ENCODE measurements around the gene TMEM163.

DNA sequence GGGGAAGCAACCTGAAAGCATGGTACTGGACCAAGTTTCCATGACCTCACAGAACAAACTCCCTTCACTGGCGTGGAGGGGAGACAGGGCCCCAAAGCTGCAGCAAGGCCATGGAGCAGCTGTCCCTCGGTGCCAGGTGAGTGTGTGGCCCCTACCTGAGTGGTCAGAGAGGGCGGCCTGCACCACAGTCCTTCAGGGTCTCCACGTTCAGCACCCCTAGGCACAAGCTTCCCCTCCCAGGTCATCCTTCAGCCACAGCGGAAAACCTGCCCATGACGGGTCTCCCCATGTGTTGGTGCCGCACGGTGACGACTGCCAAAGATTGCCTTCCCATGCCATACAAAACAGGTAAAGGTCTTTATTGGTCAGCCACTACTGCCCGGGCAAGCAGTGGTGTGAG is 263.4 kb downstream of the TMEM163 start:
- TF ChIP-seq, protein P1, sequence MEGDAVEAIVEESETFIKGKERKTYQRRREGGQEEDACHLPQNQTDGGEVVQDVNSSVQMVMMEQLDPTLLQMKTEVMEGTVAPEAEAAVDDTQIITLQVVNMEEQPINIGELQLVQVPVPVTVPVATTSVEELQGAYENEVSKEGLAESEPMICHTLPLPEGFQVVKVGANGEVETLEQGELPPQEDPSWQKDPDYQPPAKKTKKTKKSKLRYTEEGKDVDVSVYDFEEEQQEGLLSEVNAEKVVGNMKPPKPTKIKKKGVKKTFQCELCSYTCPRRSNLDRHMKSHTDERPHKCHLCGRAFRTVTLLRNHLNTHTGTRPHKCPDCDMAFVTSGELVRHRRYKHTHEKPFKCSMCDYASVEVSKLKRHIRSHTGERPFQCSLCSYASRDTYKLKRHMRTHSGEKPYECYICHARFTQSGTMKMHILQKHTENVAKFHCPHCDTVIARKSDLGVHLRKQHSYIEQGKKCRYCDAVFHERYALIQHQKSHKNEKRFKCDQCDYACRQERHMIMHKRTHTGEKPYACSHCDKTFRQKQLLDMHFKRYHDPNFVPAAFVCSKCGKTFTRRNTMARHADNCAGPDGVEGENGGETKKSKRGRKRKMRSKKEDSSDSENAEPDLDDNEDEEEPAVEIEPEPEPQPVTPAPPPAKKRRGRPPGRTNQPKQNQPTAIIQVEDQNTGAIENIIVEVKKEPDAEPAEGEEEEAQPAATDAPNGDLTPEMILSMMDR (IDR thresholded peaks at IDR 0.05; ENCODE audit: extremely low read depth in 1 of 2, insufficient read depth in 1 of 2, low read depth in 1 of 2, low read length in 2 of 2) = no peak
- TF ChIP-seq POLR2A (IDR thresholded peaks at IDR 0.05; ENCODE audit: low read depth, low read length) (no peak), POLR2AphosphoS5 (IDR thresholded peaks at IDR 0.05; ENCODE audit: insufficient read depth, low read depth, low read length) (no peak), MYC (IDR thresholded peaks at IDR 0.05; ENCODE audit: low read depth, low read length) (no peak), GATA2 (IDR thresholded peaks at IDR 0.05; ENCODE audit: insufficient read depth, insufficient read length, low read depth, low read length) (no peak), EZH2 (IDR thresholded peaks at IDR 0.05; ENCODE audit: borderline replicate concordance, low read depth, low read length, severe bottlenecking) (no peak), JUN (IDR thresholded peaks at IDR 0.05; ENCODE audit: borderline replicate concordance, insufficient read depth, insufficient read length, low read depth) (no peak), FOS (IDR thresholded peaks at IDR 0.05; ENCODE audit: borderline replicate concordance, insufficient read depth, low read length) (no peak)
- TF ChIP-seq, protein P2, sequence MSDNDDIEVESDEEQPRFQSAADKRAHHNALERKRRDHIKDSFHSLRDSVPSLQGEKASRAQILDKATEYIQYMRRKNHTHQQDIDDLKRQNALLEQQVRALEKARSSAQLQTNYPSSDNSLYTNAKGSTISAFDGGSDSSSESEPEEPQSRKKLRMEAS (IDR thresholded peaks at IDR 0.05; ENCODE audit: insufficient read depth, insufficient read length) = no peak
